Subcutaneous adipose tissue (tissue), 4 donors: ENCODE results near the gene PRKAG2. TPM values are rescaled to one million over a fixed set of nuclear protein-coding genes. Genes with fewer than 3 reads are reported as not detected.

Experiments used
- CTCF ChIP-seq: fragments of 450-650 bp; IDR thresholded peaks from one replicate; pipeline ENCODE4 v1.5.1; 2016; ENCODE audit warnings: low read depth, mild to moderate bottlenecking, control low read depth, antibody characterized with exemption, moderate library complexity
- total RNA-seq, 4 donors: library from RNA; depleted of rRNA; stranded (reverse); fragments of >200 nt; gene quantifications; one replicate each; pipeline ENCODE4 v1.1.0, GENCODE V29; 2016

PRKAG2 gene
- total RNA-seq, 4 donors from 2014 or later: 47.1 to 77.6 (median 67.6) TPM

DNA sequence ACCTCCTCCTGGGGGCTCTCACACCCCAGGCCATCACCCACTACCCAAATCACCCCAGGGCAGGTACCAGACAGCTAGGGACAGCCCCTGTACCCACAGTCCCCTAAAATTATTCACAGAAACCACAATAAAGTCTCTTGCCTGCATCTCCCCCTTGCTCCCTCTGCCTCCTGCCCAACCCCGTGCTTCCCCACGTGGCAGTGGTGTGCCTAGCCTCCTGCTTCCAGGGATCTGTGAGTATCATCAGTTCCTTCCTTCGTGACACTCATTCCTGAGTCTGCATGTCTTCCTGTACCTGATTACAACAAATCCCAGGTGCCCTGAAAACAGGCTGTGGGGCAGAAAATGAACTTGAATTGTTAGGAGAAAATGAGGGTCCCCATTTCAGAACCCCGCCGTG is 61.5 kb downstream of the PRKAG2 start:
- TF ChIP-seq CTCF: no peak

DNA sequence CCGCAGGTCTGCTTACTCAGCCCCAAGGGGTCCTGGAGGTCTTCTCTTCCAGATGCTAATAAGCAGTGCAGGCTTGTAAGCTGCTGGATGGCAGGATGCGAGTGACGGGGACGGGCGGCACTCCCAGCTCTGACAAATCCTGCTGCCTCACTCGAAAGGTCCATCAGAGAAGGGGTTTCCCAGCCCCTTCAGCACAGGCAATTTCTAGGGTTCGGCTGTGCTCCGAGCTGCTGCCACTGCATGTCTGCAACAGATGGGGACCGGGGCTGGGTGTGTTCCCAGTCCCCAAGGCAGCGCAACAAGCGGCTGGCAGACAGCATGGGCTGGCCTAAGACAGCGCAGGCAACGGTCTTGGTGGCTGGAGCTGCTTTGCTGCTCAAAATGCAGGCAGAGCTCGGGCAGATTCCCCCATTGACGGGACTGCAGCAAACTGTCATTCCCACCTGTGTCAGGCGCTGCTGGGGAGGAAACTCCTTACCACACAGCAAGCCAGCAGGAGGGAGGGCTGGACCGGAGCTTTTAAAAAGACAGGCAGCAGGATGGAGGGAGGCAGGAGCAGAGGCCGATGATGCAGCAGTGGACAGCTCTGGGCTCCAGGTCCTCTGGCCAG is 62.4 kb downstream of the PRKAG2 start:
- TF ChIP-seq CTCF: no peak

GRCh38 chr7:151813997-151814396 is 62.9 kb downstream of the PRKAG2 start:
- TF ChIP-seq CTCF: no peak

DNA sequence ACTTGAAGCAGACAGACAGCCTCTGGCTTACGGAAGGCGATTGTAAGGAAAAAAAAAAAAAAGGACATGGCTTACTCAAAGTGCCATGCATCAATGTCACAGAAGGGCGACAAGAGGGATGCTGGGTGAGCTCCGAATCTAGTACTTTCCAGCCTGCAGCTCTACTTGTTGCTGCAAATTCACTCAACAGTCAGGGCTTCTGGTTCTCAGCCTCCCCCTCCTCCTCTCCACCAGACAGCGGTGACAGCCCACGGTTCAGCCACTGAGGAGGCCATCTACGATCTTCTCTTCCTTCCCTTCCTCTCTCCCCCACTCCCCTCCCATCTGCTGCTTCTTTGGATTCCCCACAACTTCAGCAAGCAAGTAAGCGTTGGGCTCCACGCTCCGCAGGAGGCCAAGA is 63.5 kb downstream of the PRKAG2 start:
- no peak for TF ChIP-seq CTCF

- no peak for TF ChIP-seq CTCF
Measured at GRCh38 chr7:151812967-151813366, 63.9 kb downstream of the PRKAG2 start.

DNA sequence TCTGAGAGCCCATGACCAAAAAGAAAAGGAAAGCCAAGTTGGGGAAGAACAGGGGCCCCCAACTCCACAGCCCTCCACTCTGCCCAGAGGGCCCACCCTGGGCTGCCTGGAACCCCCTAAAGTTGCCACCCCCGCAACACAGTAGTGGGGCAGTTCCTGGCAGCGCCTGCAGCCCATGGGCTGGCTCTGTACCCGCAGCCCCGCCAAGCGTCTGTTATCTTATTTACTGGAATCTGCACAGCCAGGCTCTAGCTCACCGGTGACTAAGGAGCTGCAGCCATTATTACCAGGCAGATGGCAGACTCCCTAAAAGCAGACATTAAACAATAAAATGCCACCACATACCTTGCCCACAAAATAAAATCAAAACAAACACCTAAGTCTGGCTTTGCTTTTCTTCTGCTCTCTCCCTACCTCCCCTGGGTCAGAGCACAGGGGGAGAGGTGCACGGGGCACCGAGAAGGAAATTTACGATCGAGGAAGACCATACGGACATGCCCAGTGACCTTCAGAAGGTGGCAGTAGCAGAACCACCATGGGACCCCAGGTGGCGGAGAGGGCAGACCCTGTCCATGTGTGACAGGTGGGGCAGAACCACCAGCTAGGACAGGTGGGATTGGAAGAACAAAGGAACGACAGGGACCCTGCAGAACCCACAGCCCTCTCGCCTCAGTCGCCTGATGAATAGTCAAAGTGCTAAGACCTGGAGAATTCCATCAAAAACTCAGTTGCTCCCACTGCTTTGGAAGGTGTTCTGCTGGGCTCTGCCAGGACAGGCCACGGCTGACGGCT is 66.3 kb downstream of the PRKAG2 start:
- TF ChIP-seq CTCF: no peak

DNA sequence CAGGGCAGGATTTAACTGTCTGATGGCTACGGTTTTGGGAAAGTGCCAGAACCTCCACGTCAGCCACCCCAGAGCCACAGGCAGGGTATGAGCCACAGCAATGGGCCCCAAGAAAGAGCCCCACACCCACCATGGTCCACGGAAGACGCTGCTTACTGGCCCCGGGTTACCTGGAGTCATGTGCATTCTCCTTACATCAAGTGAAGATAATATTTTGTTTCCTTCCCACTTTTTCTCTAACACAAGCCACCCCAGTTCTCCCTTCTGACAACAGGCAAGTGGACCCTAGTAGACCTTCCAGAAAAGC is 67.1 kb downstream of the PRKAG2 start:
- TF ChIP-seq CTCF: no peak
